SK-N-MC (cell line): ENCODE measurements around the gene ACBD3.

Experiments used
- EZH2 ChIP-seq: fragments of 200-600 bp; sonication (generic); IDR thresholded peaks from one replicate; pipeline ENCODE4 v1.6.1; 2017; ENCODE audit warnings: antibody characterized with exemption
- POLR2AphosphoS5 ChIP-seq: IDR thresholded peaks from 2 replicates; pipeline ENCODE4 v1.6.1; 2012; ENCODE audit warnings: mild to moderate bottlenecking, low read depth, low read length, borderline replicate concordance

DNA sequence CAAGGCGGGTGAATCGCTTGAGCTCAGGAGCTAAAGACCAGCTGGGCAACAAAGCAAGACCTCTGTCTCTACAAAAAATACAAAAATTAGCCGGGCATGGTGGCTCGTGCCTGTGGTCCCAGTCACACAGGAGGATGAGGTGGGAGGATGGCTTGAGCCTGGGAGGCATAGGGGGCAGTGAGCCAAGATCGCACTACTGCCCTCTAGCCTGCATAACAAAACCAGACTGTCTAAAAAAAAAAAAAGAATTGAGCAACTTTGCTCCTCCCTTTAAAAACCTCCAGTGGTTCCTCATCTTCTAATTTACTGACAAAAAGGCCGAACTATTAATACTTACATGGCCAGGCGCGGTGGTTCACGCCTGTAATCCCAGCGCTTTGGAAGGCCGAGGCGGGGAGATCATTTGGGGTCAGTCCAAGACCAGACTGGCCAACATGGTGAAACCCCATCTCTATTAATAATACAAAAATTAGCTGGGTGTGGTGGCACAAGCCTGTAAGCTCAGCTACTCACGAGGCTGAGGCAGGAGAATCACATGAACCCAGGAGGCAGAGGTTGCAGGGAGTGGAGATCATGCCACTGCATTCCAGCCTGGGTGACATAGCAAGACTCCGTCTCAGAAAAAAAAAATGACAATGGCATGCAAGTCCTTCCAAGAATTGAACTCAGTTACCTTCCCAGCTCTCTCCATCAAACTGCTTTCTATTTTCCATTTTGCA lies 4.4 kb downstream of the ACBD3 start:
- TF ChIP-seq EZH2 (no peak), POLR2AphosphoS5 (no peak)
